HepG2 (cell line): ENCODE results near the gene ANO6. TPM values are rescaled to one million over a fixed set of nuclear protein-coding genes. Genes with fewer than 3 reads are reported as not detected.
A peak's percentile ranks its signal among the peaks of the same experiment; 100 is the strongest.

ENCODE experiments used
- ATAC-seq: fragments of 200-7000 bp; cut with Tn5 transposase; 3 replicates; pipeline ENCODE4 v1.9.1; 2020; ENCODE audit warnings: mild to moderate bottlenecking, moderate library complexity
- BruUV-seq: library from RNA; stranded (reverse); fragments of 400-500 nt; replicated peaks from 2 replicates; lab custom pipeline; 2021; lab: Mats Ljungman, UMichigan
- CTCF ChIA-PET: fragments of 300-600 bp; formaldehyde crosslinking; extraction: SDS; loops from one replicate; lab custom pipeline; 2021; ENCODE audit warnings: low total read pairs, inconsistent platforms, low intra/inter-chr PET ratio; lab: Yijun Ruan, JAX
- POLR2A ChIA-PET: fragments of 350-600 bp; sonication (Branson Sonifier 250); formaldehyde crosslinking; loops from one replicate; lab custom pipeline; 2020; ENCODE audit warnings: antibody characterized with exemption, inconsistent platforms; lab: Yijun Ruan, JAX
- DNase-seq: peaks from one replicate; pipeline ENCODE4 v3.0.0-alpha.2; 2015; ENCODE audit warnings: low spot score
- FAIRE-seq: peaks from 3 replicates; lab custom pipeline; 2011; peaks lifted over from hg19 to GRCh38; lab: Jason Lieb, UNC
- H2AFZ ChIP-seq: one replicate; pipeline ENCODE4 v1.6.1; 2011; ENCODE audit warnings: low read length, inconsistent platforms
- H3K27ac ChIP-seq: fragments of 300-600 bp; 3 replicates; pipeline ENCODE4 v1.8.0; 2011; ENCODE audit warnings: mixed run types, mild to moderate bottlenecking, mixed read lengths, low read length, inconsistent platforms; ENCODE audit not compliant: insufficient read depth; ENCODE audit errors: extremely low read length
- H3K27me3 ChIP-seq, 2 experiments: fragments of 200-600 bp in 1 of 2; 2 replicates in 1 of 2; 3 replicates in 1 of 2; pipeline versions ENCODE4 v1.6.0 to v1.8.0; 2011; ENCODE audit warnings: low read length in 2 of 2, mild to moderate bottlenecking in 2 of 2, moderate library complexity in 2 of 2, inconsistent platforms in 1 of 2; ENCODE audit not compliant: insufficient read depth in 2 of 2, control insufficient read depth in 1 of 2
- H3K36me3 ChIP-seq, 2 experiments: fragments of 200-600 bp in 1 of 2; replicated peaks in 1 of 2; 2 replicates in 1 of 2; 3 replicates in 1 of 2; pipeline versions ENCODE4 v1.5.1 to v1.8.0; 2011; ENCODE audit warnings: low read length in 2 of 2, inconsistent platforms in 1 of 2; ENCODE audit not compliant: insufficient read depth in 2 of 2, control insufficient read depth in 1 of 2
- H3K4me1 ChIP-seq: 2 replicates; pipeline ENCODE4 v1.5.1; 2012; ENCODE audit warnings: low read length, inconsistent platforms; ENCODE audit not compliant: insufficient read depth
- H3K4me2 ChIP-seq: 2 replicates; pipeline ENCODE4 v1.6.0; 2011; ENCODE audit warnings: low read depth, low read length, inconsistent platforms
- H3K4me3 ChIP-seq, 3 experiments: fragments of 200-600 bp in 1 of 3; sonication (generic), shearing (Covaris generic) in 1 of 3; replicated peaks in 1 of 3; 2 replicates each; pipeline ENCODE4 v1.5.1; 2011 to 2016; ENCODE audit warnings: low read length in 3 of 3, inconsistent platforms in 2 of 3, low read depth in 2 of 3, mild to moderate bottlenecking in 2 of 3, control low read depth in 1 of 3, mixed read lengths in 1 of 3; ENCODE audit not compliant: insufficient read depth in 1 of 3
- H3K79me2 ChIP-seq: one replicate; pipeline ENCODE4 v1.6.1; 2011; ENCODE audit warnings: low read length, inconsistent platforms; ENCODE audit not compliant: insufficient read depth
- H3K9ac ChIP-seq: 2 replicates; pipeline ENCODE4 v1.6.0; 2011; ENCODE audit warnings: mild to moderate bottlenecking, low read depth, low read length, inconsistent platforms; ENCODE audit not compliant: insufficient read depth
- H3K9me3 ChIP-seq: 2 replicates; pipeline ENCODE4 v1.5.1; 2012; ENCODE audit warnings: mild to moderate bottlenecking, low read length
- H4K20me1 ChIP-seq: 2 replicates; pipeline ENCODE4 v1.6.0; 2011; ENCODE audit warnings: inconsistent platforms, mild to moderate bottlenecking, low read length, moderate library complexity; ENCODE audit not compliant: insufficient read depth
- CEBPG ChIP-seq: IDR thresholded peaks from 2 replicates; pipeline ENCODE4 v1.6.1; 2016
- HOXA3 ChIP-seq: sonication (generic); formaldehyde crosslinking; IDR thresholded peaks from 2 replicates; pipeline ENCODE4 v1.5.0; 2020; ENCODE audit warnings: missing genetic modification reagents
- THYN1 ChIP-seq: sonication (generic); formaldehyde crosslinking; IDR thresholded peaks from 2 replicates; pipeline ENCODE4 v1.8.1; 2023; ENCODE audit warnings: low read depth, mild to moderate bottlenecking, moderate library complexity, missing genetic modification reagents, borderline replicate concordance
- TMF1 ChIP-seq: sonication (generic); formaldehyde crosslinking; IDR thresholded peaks from 2 replicates; pipeline ENCODE4 v1.8.1; 2022; ENCODE audit warnings: low read depth, missing genetic modification reagents
- ZMAT3 ChIP-seq: sonication (generic); formaldehyde crosslinking; conservative IDR thresholded peaks from 2 replicates; pipeline ENCODE4 v1.7.0; 2021; ENCODE audit warnings: missing genetic modification reagents
- ZNF10 ChIP-seq: sonication (generic); formaldehyde crosslinking; IDR thresholded peaks from 2 replicates; pipeline ENCODE4 v1.4.0; 2020; ENCODE audit warnings: mild to moderate bottlenecking, low read depth, missing genetic modification reagents, borderline replicate concordance
- ZNF724P ChIP-seq: sonication (generic); formaldehyde crosslinking; IDR thresholded peaks from 2 replicates; pipeline ENCODE4 v1.8.0; 2022; ENCODE audit warnings: missing genetic modification reagents, borderline replicate concordance
- ZNF83 ChIP-seq: sonication (generic); formaldehyde crosslinking; IDR thresholded peaks from 2 replicates; pipeline ENCODE4 v1.4.0; 2020; ENCODE audit warnings: missing genetic modification reagents, mild to moderate bottlenecking, borderline replicate concordance
- WGBS: methylation state at CpG from one replicate; pipeline ENCODE4 v1.1.6; 2017; ENCODE audit warnings: low lambda C conversion rate; 5-methylcytosine and 5-hydroxymethylcytosine counted together
- in situ Hi-C: cut with HindIII; loops from 2 replicates; pipeline ENCODE4 v1.10.0; 2017; ENCODE audit warnings: low pct_unique_long_range_greater_than_20kb; ENCODE audit not compliant: extremely low pct_ligation_motif_present
- intact Hi-C: fragments of 100-400 bp; cut with micrococcal nuclease; formaldehyde crosslinking; loops from one replicate; pipeline ENCODE4 v1.10.0; 2022; ENCODE audit not compliant: unreplicated experiment
- polyA plus RNA-seq, 8 experiments: library from polyadenylated mRNA; depleted of rRNA in 3 of 8; stranded (reverse) in 7 of 8; unstranded in 1 of 8; fragments of >200 nt; fragmentation: Illumina TruSeq in 4 of 8; extraction: Trizol in 4 of 8; gene quantifications; 2 replicates each; pipeline versions ENCODE4 v1.2.1 to v1.2.3, GENCODE V29; 2011 to 2016; ENCODE audit warnings: low read depth in 4 of 8, missing spikeins in 1 of 8, mixed read lengths in 1 of 8; ENCODE audit not compliant: insufficient read depth in 1 of 8
- total RNA-seq, 5 experiments: library from RNA; depleted of rRNA; stranded (reverse); fragments of >200 nt; fragmentation: Illumina TruSeq; extraction: Trizol; gene quantifications; 2 replicates each; pipeline ENCODE4 v1.2.3, GENCODE V29; 2016; ENCODE audit warnings: low read depth in 1 of 5
- TF ChIP-seq, protein P1 (sequence below): IDR thresholded peaks from 2 replicates; pipeline ENCODE4 v1.6.1; 2012; ENCODE audit warnings: low read depth, low read length, improper control_type of control experiment
- TF ChIP-seq, protein P2 (sequence below): sonication (generic); formaldehyde crosslinking; conservative IDR thresholded peaks from 2 replicates; pipeline ENCODE4 v1.8.0; 2022; ENCODE audit warnings: low read depth, missing genetic modification reagents
- TF ChIP-seq, protein P3 (sequence below): sonication (generic); formaldehyde crosslinking; IDR thresholded peaks from 2 replicates; pipeline ENCODE4 v1.4.0; 2020; ENCODE audit warnings: missing genetic modification reagents, low read depth, mild to moderate bottlenecking, borderline replicate concordance
- TF ChIP-seq, protein P4 (sequence below): sonication (generic); formaldehyde crosslinking; IDR thresholded peaks from 2 replicates; pipeline ENCODE4 v1.5.0; 2020; ENCODE audit warnings: missing genetic modification reagents

ANO6 gene
- total and polyA plus RNA-seq, 2 of the 13 experiments (the other 11 are each of a cell fraction or from before 2014, with no cell fraction given) = 37.8 to 57.1 TPM

DNA sequence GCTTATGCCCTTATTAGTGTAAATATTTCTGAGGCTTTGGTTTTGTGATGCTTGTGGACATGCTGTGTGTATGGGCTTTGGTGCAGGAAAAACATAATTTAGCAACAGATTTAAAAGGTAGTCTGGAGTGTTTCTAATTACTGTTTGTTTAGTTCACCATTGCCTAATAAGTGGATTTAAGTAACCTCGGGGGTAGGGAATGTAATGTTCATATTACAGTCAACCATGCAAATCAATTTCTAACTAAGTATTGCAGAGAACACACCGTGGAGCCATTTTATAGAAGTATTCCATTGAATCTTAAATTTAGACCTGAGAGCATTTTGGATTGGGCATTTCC is 53.5 kb downstream of the ANO6 start:
- DNase-seq = no peak
- Histone ChIP-seq H3K9me3 (no peaks in the 10 kb centered on the region), H3K4me1 (peaks cover 12% of the 10 kb centered on the region), H2AFZ (no peak overlapping the region), H3K4me3 (no peak overlapping the region), H3K27ac (no peak overlapping the region), H4K20me1 (peaks cover 6% of the 10 kb centered on the region; the same call in 1 of the 2 replicates), H3K27me3 (no peaks in the 10 kb centered on the region), H3K79me2 (peaks cover 20% of the 10 kb centered on the region), H3K36me3 (no peaks in the 10 kb centered on the region), H3K4me2 (no peak overlapping the region), H3K9ac (no peak overlapping the region)
- no TSS peak for BruUV-seq
- intact Hi-C loops = loop anchor here (1.0 to 5.0 kb wide), 2 partner anchors 9 to 97 kb away; no protein-coding TSS in a partner anchor
- FAIRE-seq = no peak
- ChIA-PET POLR2A (no interaction called here), CTCF (interaction anchor here (1.5 kb wide), 1 partner anchor 120 kb away, joined by 3 read pairs; no protein-coding TSS in a partner anchor)
- WGBS = 69% methylated on average over 2 of the region's 2 CpGs
- TF ChIP-seq CEBPG (CRISPR knock-in tag) (no peak), ZNF83 (CRISPR knock-in tag) (no peak)
- TF ChIP-seq, protein P1, sequence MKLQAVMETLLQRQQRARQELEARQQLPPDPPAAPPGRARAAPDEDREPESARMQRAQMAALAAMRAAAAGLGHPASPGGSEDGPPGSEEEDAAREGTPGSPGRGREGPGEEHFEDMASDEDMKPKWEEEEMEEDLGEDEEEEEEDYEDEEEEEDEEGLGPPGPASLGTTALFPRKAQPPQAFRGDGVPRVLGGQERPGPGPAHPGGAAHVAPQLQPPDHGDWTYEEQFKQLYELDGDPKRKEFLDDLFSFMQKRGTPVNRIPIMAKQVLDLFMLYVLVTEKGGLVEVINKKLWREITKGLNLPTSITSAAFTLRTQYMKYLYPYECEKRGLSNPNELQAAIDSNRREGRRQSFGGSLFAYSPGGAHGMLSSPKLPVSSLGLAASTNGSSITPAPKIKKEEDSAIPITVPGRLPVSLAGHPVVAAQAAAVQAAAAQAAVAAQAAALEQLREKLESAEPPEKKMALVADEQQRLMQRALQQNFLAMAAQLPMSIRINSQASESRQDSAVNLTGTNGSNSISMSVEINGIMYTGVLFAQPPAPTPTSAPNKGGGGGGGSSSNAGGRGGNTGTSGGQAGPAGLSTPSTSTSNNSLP = 0 out of 2 replicates have a peak, but pooled peaks have one; percentile 2
- TF ChIP-seq, protein P2, sequence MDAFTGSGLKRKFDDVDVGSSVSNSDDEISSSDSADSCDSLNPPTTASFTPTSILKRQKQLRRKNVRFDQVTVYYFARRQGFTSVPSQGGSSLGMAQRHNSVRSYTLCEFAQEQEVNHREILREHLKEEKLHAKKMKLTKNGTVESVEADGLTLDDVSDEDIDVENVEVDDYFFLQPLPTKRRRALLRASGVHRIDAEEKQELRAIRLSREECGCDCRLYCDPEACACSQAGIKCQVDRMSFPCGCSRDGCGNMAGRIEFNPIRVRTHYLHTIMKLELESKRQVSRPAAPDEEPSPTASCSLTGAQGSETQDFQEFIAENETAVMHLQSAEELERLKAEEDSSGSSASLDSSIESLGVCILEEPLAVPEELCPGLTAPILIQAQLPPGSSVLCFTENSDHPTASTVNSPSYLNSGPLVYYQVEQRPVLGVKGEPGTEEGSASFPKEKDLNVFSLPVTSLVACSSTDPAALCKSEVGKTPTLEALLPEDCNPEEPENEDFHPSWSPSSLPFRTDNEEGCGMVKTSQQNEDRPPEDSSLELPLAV (CRISPR knock-in tag) = no peak
- in situ Hi-C loops = no loop called here
- ATAC-seq = no peak

DNA sequence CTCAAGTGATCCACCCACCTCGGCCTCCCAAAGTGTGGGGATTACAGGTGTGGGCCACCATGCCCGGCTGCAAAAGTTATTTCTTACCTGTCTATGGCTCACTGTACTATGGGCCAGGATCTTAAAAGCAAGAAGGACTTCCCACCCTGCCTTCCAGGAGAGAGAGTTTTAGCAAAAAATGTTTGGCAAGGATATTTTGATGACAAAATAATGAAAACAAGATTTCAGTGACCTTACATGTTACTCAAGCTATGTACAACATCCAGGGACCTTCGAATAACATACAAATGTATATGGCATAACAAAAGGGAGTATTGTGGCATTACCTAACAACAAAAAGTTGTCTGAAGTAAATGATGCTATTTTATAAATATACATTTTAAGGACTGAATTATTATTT is 55.1 kb downstream of the ANO6 start:
- 0 out of 5 replicates have a peak, but pooled peaks cover 0 to 2% of the 10 kb centered on the region in 2 experiments for H3K36me3 ChIP-seq
- no peaks in the 10 kb centered on the region for H3K9me3 ChIP-seq
- DNase-seq (no peak), FAIRE-seq (no peak), ATAC-seq (no peak)
- H3K79me2 ChIP-seq = peaks cover 17% of the 10 kb centered on the region
- 95% methylated on average over 3 of the region's 3 CpGs for WGBS
- no peaks in the 10 kb centered on the region for H3K27me3 ChIP-seq
- no peak overlapping the region for H3K4me2 ChIP-seq
- peaks cover 6% of the 10 kb centered on the region; the same call in 1 of the 2 replicates for H4K20me1 ChIP-seq
- CTCF ChIA-PET = no interaction called here
- no peak overlapping the region for H3K27ac ChIP-seq
- intact Hi-C loops = no loop called here
- POLR2A ChIA-PET = interaction anchor here (0.8 kb wide), 1 partner anchor 11 kb away, joined by 3 read pairs; no protein-coding TSS in a partner anchor
- in situ Hi-C loops = no loop called here
- peaks cover 16% of the 10 kb centered on the region for H3K4me1 ChIP-seq
- BruUV-seq = no TSS peak
- H3K4me3 ChIP-seq = no peak overlapping the region
- no peak overlapping the region for H2AFZ ChIP-seq
- no peak overlapping the region for H3K9ac ChIP-seq
- TF ChIP-seq TMF1 (CRISPR knock-in tag) = no peak
- TF ChIP-seq ZNF10 (CRISPR knock-in tag) = no peak
- TF ChIP-seq THYN1 (CRISPR knock-in tag) = no peak
- no peak for TF ChIP-seq ZNF724P
- TF ChIP-seq, protein P3, sequence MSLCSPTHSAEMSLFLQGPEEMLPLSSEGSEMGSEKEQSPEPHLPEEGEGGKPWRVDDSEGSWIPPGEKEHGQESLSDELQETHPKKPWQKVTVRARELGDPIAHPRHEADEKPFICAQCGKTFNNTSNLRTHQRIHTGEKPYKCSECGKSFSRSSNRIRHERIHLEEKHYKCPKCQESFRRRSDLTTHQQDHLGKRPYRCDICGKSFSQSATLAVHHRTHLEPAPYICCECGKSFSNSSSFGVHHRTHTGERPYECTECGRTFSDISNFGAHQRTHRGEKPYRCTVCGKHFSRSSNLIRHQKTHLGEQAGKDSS (CRISPR knock-in tag) = no peak
- no peak for TF ChIP-seq HOXA3 (CRISPR knock-in tag)
- no peak for TF ChIP-seq ZMAT3 (CRISPR knock-in tag)
- TF ChIP-seq, protein P4, sequence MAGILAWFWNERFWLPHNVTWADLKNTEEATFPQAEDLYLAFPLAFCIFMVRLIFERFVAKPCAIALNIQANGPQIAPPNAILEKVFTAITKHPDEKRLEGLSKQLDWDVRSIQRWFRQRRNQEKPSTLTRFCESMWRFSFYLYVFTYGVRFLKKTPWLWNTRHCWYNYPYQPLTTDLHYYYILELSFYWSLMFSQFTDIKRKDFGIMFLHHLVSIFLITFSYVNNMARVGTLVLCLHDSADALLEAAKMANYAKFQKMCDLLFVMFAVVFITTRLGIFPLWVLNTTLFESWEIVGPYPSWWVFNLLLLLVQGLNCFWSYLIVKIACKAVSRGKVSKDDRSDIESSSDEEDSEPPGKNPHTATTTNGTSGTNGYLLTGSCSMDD (CRISPR knock-in tag) = no peak
